ENCODE results near the gene SIN3B.

GRCh38 chr19:16821081-16821480 is 8.1 kb upstream of the SIN3B start:
- no peak for TF ChIP-seq CTCF (conservative IDR thresholded peaks at IDR 0.05)
- TF ChIP-seq EZH2 (IDR thresholded peaks at IDR 0.05; ENCODE audit: low read depth): no peak
